GM19395 (cell line): ENCODE measurements around the gene RB1.

ENCODE experiments used
- ATAC-seq: cut with Tn5 transposase; IDR thresholded peaks from one replicate; pipeline ENCODE4 v1.9.1; 2021; ENCODE audit warnings: mild to moderate bottlenecking, moderate library complexity; ENCODE audit not compliant: unreplicated experiment

RB1 gene

DNA sequence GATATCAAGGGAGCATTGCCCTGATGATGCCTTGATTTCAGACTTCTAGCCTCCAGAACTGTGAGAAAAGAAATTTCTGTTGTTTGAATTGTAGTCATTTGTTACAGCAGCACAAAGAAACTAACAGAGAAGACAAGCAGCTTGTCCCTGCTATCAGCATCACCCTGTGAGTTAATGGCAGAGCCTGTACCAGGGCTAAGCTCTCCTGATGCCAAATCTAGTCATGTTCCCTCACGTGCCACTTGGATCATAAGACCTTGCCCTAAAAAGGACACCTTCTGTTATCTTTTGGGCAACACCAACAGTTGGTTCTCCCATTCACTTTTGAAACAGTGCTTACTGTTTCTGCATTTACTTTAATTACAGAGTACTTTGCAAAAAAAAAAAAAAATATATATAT, 214.5 kb downstream of the RB1 start:
- no peak for ATAC-seq

DNA sequence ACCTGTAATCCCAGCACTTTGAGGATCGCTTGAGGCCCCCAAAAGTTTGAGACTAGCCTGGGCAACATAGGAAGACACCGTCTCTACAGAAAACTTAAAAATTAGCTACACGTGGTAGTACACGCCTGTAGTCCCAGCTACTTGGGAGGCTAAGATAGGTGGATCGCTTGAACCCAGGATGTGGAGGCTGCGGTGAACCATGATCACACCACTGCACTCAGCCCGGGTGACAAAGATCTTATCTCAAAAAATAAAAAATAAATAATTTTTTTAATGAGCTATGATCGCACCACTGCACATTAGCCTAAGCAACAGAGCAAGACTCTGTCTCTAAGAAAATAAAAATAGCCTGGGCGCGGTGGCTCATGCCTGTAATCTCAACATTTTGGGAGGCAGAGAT, 222.7 kb downstream of the RB1 start:
- no peak for ATAC-seq

DNA sequence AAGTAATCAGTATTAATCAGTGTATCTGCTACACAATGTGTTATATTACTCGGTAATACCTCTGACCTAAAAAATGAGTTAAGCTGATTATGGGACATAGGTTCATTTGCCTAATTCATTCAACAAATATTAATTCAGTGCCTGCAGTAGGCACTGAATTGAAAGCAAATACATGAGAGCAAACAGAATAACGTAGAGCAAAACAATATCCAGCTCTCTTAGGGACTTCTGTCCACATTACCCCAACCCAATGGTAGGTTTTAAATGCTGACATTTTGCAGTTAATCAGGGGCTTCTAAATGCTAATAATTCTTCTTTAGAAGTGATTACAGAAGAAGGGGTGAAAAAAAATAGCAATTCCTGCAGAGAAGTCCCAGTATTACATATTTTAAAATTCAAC, 224.4 kb downstream of the RB1 start:
- no peak for ATAC-seq

- ATAC-seq = no peak
Observed at GRCh38 chr13:48528720-48529119, 225.2 kb downstream of the RB1 start.

GRCh38 chr13:48530833-48531232, 227.3 kb downstream of the RB1 start:
- no peak for ATAC-seq
